ENCODE measurements around the gene RPTOR. TPM values are rescaled to one million over a fixed set of nuclear protein-coding genes. Genes with fewer than 3 reads are reported as not detected.

RPTOR gene
- total RNA-seq, 2 experiments from 2014 or later = 48.1 to 87.8 TPM

DNA sequence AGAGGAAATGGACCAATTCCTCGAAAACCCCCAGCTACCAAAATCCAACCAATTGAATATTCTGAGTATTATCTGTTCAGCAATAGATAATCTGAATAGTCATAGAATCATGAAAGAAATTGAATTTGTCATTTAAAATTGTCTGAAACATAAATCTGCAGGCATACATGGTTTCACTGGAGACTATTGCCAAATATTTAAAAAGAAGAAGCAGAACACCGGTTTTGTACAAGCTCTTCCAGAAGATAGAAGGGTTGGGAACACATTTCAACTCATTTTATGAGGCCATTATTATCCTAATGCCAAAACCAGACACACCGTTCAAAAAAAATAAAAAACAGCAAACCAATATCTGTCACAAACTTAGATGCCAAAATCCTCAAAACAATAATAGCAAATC is 195.5 kb downstream of the RPTOR start:
- ChIA-PET POLR2A (no interaction called here), CTCF (ENCODE audit: unreplicated experiment) (no interaction called here)
- H3K27ac ChIP-seq (ENCODE audit: low read depth, low read length, poor library complexity, severe bottlenecking) = peak overlapping the region; percentile 97
- no peaks in the 10 kb centered on the region for H3K9me2 ChIP-seq (ENCODE audit: insufficient read depth, low read length)
- no TSS peak for BruUV-seq (replicated peaks)
- peaks cover 10% of the 10 kb centered on the region for H3K9me3 ChIP-seq (ENCODE audit: low read length)
- H3K4me1 ChIP-seq (ENCODE audit: insufficient read depth, low read length, poor library complexity, severe bottlenecking) = peaks cover 51% of the 10 kb centered on the region
- H3K4me2 ChIP-seq (ENCODE audit: low read length) = peak overlapping the region; percentile 87; the same call in 1 of the 2 replicates
- H3K36me3 ChIP-seq (ENCODE audit: insufficient read depth, low read length) = peaks cover 38% of the 10 kb centered on the region
- H3K79me2 ChIP-seq (ENCODE audit: insufficient read depth, low read depth, low read length) = peaks cover 15% of the 10 kb centered on the region; the same call in 1 of the 2 replicates
- intact Hi-C loops (cut with micrococcal nuclease; ENCODE audit: unreplicated experiment) = no loop called here
- no peak for DNase-seq (ENCODE audit: low spot score)
- H4K20me1 ChIP-seq (ENCODE audit: insufficient read depth, low read length) = no peaks in the 10 kb centered on the region
- TF ChIP-seq, protein P1, sequence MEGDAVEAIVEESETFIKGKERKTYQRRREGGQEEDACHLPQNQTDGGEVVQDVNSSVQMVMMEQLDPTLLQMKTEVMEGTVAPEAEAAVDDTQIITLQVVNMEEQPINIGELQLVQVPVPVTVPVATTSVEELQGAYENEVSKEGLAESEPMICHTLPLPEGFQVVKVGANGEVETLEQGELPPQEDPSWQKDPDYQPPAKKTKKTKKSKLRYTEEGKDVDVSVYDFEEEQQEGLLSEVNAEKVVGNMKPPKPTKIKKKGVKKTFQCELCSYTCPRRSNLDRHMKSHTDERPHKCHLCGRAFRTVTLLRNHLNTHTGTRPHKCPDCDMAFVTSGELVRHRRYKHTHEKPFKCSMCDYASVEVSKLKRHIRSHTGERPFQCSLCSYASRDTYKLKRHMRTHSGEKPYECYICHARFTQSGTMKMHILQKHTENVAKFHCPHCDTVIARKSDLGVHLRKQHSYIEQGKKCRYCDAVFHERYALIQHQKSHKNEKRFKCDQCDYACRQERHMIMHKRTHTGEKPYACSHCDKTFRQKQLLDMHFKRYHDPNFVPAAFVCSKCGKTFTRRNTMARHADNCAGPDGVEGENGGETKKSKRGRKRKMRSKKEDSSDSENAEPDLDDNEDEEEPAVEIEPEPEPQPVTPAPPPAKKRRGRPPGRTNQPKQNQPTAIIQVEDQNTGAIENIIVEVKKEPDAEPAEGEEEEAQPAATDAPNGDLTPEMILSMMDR (conservative IDR thresholded peaks at IDR 0.05; ENCODE audit: low read length) = no peak
- TF ChIP-seq EZH2phosphoT487 (IDR thresholded peaks at IDR 0.05; ENCODE audit: borderline replicate concordance, low read depth, low read length) = no peak
- H2AFZ ChIP-seq (ENCODE audit: low read length) = no peak overlapping the region
- H3K4me3 ChIP-seq (ENCODE audit: low read depth, low read length, poor library complexity, severe bottlenecking) = no peak overlapping the region

DNA sequence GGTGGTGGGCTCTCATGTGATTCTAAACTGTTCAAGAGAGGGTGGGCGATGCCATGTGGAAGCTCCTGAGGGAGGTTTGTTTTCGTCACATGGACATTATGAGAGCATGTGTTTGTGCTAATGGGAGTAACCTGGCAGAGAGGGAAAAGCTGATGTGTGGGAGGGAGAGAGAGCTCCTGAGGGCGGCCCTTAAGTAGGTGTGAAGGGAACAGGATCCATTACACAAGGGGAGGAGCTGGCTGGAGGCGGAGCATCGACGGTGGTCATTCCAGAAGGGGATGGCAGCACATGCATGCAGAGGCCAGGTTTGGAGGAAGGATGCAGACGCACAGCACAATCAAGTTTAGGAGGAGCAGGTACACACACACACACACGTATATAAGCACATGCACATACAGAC is 197.5 kb downstream of the RPTOR start:
- no peak overlapping the region for H3K27ac ChIP-seq (ENCODE audit: low read depth, low read length, poor library complexity, severe bottlenecking)
- no peak overlapping the region for H3K4me3 ChIP-seq (ENCODE audit: low read depth, low read length, poor library complexity, severe bottlenecking)
- no peak overlapping the region for H3K4me2 ChIP-seq (ENCODE audit: low read length)
- no peak for DNase-seq (ENCODE audit: low spot score)
- no peak for TF ChIP-seq EZH2phosphoT487 (IDR thresholded peaks at IDR 0.05; ENCODE audit: borderline replicate concordance, low read depth, low read length)
- TF ChIP-seq, protein P1 (conservative IDR thresholded peaks at IDR 0.05; ENCODE audit: low read length) = no peak
- peaks cover 37% of the 10 kb centered on the region for H3K36me3 ChIP-seq (ENCODE audit: insufficient read depth, low read length)
- no TSS peak for BruUV-seq (replicated peaks)
- H2AFZ ChIP-seq (ENCODE audit: low read length) = no peak overlapping the region
- H3K4me1 ChIP-seq (ENCODE audit: insufficient read depth, low read length, poor library complexity, severe bottlenecking) = peaks cover 31% of the 10 kb centered on the region
- H3K79me2 ChIP-seq (ENCODE audit: insufficient read depth, low read depth, low read length) = peaks cover 15% of the 10 kb centered on the region; the same call in 1 of the 2 replicates
- intact Hi-C loops (cut with micrococcal nuclease; ENCODE audit: unreplicated experiment) = no loop called here
- no peaks in the 10 kb centered on the region for H4K20me1 ChIP-seq (ENCODE audit: insufficient read depth, low read length)
- ChIA-PET POLR2A (no interaction called here), CTCF (ENCODE audit: unreplicated experiment) (no interaction called here)
- H3K9me2 ChIP-seq (ENCODE audit: insufficient read depth, low read length) = no peaks in the 10 kb centered on the region
- peaks cover 10% of the 10 kb centered on the region for H3K9me3 ChIP-seq (ENCODE audit: low read length)

DNA sequence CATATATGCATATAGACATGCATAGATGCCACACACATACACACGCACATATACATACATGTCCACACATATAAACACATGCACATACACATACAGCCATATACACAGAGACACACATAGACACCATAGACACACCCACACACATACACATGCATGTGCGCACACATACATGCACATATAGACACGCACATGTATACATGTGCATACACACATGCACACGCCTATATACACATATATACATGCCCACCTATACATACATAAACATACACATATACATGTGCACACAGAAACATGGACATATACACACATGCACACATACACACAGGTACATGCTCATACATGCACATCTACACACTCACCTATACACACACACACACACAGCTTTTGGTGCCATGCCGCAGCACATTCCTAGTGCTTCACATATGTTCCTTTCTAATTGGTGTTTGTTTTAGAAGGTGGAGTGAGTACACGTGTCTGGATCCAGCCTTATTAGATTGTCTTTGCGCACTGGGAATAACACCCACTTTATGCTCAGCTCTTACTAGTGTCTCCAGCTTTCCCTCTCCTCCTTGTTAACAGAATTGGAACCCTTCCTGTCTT is 198.0 kb downstream of the RPTOR start:
- ChIA-PET CTCF (ENCODE audit: unreplicated experiment) (no interaction called here), POLR2A (no interaction called here)
- intact Hi-C loops (cut with micrococcal nuclease; ENCODE audit: unreplicated experiment) = no loop called here
- Histone ChIP-seq H2AFZ (ENCODE audit: low read length) (no peak overlapping the region), H3K4me2 (ENCODE audit: low read length) (no peak overlapping the region), H3K36me3 (ENCODE audit: insufficient read depth, low read length) (peaks cover 37% of the 10 kb centered on the region), H3K27ac (ENCODE audit: low read depth, low read length, poor library complexity, severe bottlenecking) (no peak overlapping the region), H3K9me2 (ENCODE audit: insufficient read depth, low read length) (no peaks in the 10 kb centered on the region), H3K4me1 (ENCODE audit: insufficient read depth, low read length, poor library complexity, severe bottlenecking) (peaks cover 27% of the 10 kb centered on the region), H3K4me3 (ENCODE audit: low read depth, low read length, poor library complexity, severe bottlenecking) (no peak overlapping the region), H3K79me2 (ENCODE audit: insufficient read depth, low read depth, low read length) (peaks cover 15% of the 10 kb centered on the region; the same call in 1 of the 2 replicates), H4K20me1 (ENCODE audit: insufficient read depth, low read length) (no peaks in the 10 kb centered on the region), H3K9me3 (ENCODE audit: low read length) (peaks cover 10% of the 10 kb centered on the region)
- no TSS peak for BruUV-seq (replicated peaks)
- TF ChIP-seq EZH2phosphoT487 (IDR thresholded peaks at IDR 0.05; ENCODE audit: borderline replicate concordance, low read depth, low read length) = no peak
- TF ChIP-seq, protein P1 (conservative IDR thresholded peaks at IDR 0.05; ENCODE audit: low read length) = no peak
- DNase-seq (ENCODE audit: low spot score) = no peak

All from OCI-LY7 (cell line).